ENCODE results near the gene RIPK4.

Gene RIPK4

DNA sequence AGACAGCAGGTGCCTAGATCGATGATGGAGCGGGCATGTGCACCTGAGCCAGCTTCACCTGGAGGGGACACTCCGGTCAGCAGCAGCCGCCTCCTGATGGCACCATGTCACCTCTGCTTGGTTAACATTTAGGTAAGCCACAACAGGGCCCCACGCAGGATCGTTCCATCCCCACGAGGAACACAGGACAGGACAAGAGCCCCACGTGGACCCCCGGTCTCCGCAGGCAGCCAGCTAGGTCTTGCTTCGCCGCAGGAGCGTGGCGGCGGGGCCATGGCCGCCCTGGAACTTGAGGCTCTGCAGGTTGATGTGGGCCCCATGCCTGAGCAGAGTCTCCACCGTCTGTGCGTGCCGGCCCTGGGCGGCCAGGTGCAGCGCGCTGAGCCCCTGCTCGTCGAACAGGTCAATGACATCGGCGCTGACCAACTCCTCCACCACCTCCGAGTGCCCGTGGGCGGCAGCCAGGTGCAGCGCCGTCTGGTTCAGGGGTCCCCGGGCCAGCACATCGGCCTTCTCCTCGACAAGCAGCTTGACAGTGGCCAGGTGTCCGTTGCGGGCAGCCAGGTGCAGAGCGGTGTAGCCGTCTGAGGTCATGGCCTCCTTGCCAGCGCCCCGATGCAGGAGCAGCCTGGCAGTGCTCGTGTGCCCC lies 26.1 kb downstream of the RIPK4 start:
- Histone ChIP-seq H2BK120ac (ENCODE audit: low read depth, low read length) (no peak overlapping the region), H4K8ac (ENCODE audit: low read depth, low read length) (no peak overlapping the region), H3K27ac (replicated peaks; ENCODE audit: low read length) (no peak overlapping the region), H3K27me3 (ENCODE audit: control insufficient read depth in 3 of 3, insufficient read depth in 3 of 3, low read depth in 1 of 3, low read length in 3 of 3) (no peaks in the 10 kb centered on the region), H2AK5ac (ENCODE audit: low read depth, low read length) (no peak overlapping the region), H3K14ac (ENCODE audit: low read length) (peak overlapping the region; percentile 77), H3K79me1 (ENCODE audit: low read depth, low read length) (no peaks in the 10 kb centered on the region), H2BK12ac (ENCODE audit: low read length) (peak overlapping the region; percentile 75), H3K18ac (ENCODE audit: low read length) (peak overlapping the region; percentile 39), H3K4me3 (ENCODE audit: low read length in 2 of 2) (peak overlapping the region in 1 of 2 donors; percentile 18), H3K4ac (ENCODE audit: low read length) (no peak overlapping the region), H3K4me2 (ENCODE audit: insufficient read depth, low read length, poor library complexity, severe bottlenecking) (no peak overlapping the region), H3K4me1 (ENCODE audit: control insufficient read depth in 2 of 2, insufficient read depth in 1 of 2, low read depth in 1 of 2, low read length in 2 of 2) (peaks cover 0 to 6% of the 10 kb centered on the region in 2 donors), H3K36me3 (replicated peaks in 1 of 2; ENCODE audit: control insufficient read depth in 2 of 2, insufficient read depth in 2 of 2, low read length in 2 of 2) (no peaks in the 10 kb centered on the region), H2BK15ac (ENCODE audit: low read length) (no peak overlapping the region), H3K9me3 (replicated peaks in 1 of 2; ENCODE audit: control insufficient read depth in 2 of 2, insufficient read depth in 1 of 2, low read depth in 1 of 2, low read length in 2 of 2) (peaks cover 6 to 8% of the 10 kb centered on the region in 2 donors), H4K91ac (ENCODE audit: low read depth, low read length, poor library complexity) (no peak overlapping the region), H2BK5ac (ENCODE audit: low read length) (no peak overlapping the region), H3K9ac (ENCODE audit: low read depth, low read length, poor library complexity) (peak overlapping the region; percentile 33), H2AFZ (ENCODE audit: low read length) (no peak overlapping the region), H3K23ac (ENCODE audit: low read depth, low read length, poor library complexity) (peak overlapping the region; percentile 77)
- no peak for DNase-seq (ENCODE audit: low spot score)
- WGBS, 2 donors (ENCODE audit: extremely low coverage in 2 of 2, insufficient read length in 2 of 2, insufficient replicate concordance in 1 of 2): no CpG with 5 or more reads among the region's 41 CpGs

DNA sequence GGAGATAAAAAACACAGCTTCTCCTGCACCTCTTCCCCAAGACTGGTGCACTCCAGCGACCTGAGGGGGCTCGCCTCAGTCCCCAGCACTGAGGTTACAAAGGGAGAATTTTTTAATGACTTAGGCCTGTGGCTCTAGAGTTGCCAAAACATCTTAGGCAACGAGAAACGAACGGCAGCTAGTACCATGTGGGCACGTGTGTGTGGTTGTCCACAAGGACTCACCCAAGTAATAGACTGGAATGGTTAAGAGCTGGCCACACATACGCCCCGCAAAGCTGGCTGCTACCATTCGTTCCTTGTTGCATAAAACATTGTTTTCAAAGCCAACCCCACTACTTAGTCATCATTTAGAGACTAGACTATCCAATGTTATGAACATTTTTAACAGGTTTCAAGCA lies 26.9 kb downstream of the RIPK4 start:
- H3K4me1 ChIP-seq (ENCODE audit: control insufficient read depth in 2 of 2, insufficient read depth in 1 of 2, low read depth in 1 of 2, low read length in 2 of 2): peaks cover 0 to 5% of the 10 kb centered on the region in 2 donors
- no peak overlapping the region for H4K91ac ChIP-seq (ENCODE audit: low read depth, low read length, poor library complexity)
- no peaks in the 10 kb centered on the region for H3K36me3 ChIP-seq (replicated peaks in 1 of 2; ENCODE audit: control insufficient read depth in 2 of 2, insufficient read depth in 2 of 2, low read length in 2 of 2)
- no peaks in the 10 kb centered on the region for H3K79me1 ChIP-seq (ENCODE audit: low read depth, low read length)
- no peak overlapping the region for H3K4ac ChIP-seq (ENCODE audit: low read length)
- no peak for DNase-seq (ENCODE audit: low spot score)
- H3K9ac ChIP-seq (ENCODE audit: low read depth, low read length, poor library complexity): no peak overlapping the region
- no peak overlapping the region for H2BK120ac ChIP-seq (ENCODE audit: low read depth, low read length)
- H2AK5ac ChIP-seq (ENCODE audit: low read depth, low read length): no peak overlapping the region
- H3K27ac ChIP-seq (replicated peaks; ENCODE audit: low read length): no peak overlapping the region
- no peak overlapping the region for H4K8ac ChIP-seq (ENCODE audit: low read depth, low read length)
- H3K27me3 ChIP-seq (ENCODE audit: control insufficient read depth in 3 of 3, insufficient read depth in 3 of 3, low read depth in 1 of 3, low read length in 3 of 3): no peaks in the 10 kb centered on the region
- H3K14ac ChIP-seq (ENCODE audit: low read length): no peak overlapping the region
- H3K18ac ChIP-seq (ENCODE audit: low read length): no peak overlapping the region
- no peak overlapping the region for H2BK15ac ChIP-seq (ENCODE audit: low read length)
- H2AFZ ChIP-seq (ENCODE audit: low read length): no peak overlapping the region
- no CpG with 5 or more reads among the region's 9 CpGs for WGBS, 2 donors (ENCODE audit: extremely low coverage in 2 of 2, insufficient read length in 2 of 2, insufficient replicate concordance in 1 of 2)
- H3K4me2 ChIP-seq (ENCODE audit: insufficient read depth, low read length, poor library complexity, severe bottlenecking): no peak overlapping the region
- no peak overlapping the region for H2BK5ac ChIP-seq (ENCODE audit: low read length)
- H2BK12ac ChIP-seq (ENCODE audit: low read length): no peak overlapping the region
- peaks cover 6 to 8% of the 10 kb centered on the region in 2 donors for H3K9me3 ChIP-seq (replicated peaks in 1 of 2; ENCODE audit: control insufficient read depth in 2 of 2, insufficient read depth in 1 of 2, low read depth in 1 of 2, low read length in 2 of 2)
- no peak overlapping the region for H3K4me3 ChIP-seq (ENCODE audit: low read length in 2 of 2)
- no peak overlapping the region for H3K23ac ChIP-seq (ENCODE audit: low read depth, low read length, poor library complexity)

DNA sequence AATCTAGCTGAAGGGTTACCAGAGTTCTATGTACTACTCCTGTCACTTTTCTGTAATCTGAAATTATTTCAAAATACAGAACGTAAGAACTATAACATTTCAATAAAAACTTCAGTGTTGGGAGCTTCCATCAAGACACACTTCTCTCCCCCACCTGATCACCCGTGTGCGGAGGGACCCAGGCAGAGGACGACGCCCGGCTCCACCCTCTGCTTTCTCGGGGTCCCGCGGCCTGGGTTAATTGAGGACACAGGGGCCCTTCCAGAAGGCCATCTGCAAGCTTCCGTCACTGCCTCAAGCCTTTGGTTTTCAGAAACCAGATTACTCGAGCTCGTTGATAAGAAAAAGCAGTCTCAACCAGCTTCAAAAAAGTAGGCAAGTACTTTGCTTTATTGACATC lies 27.8 kb downstream of the RIPK4 start:
- DNase-seq (ENCODE audit: low spot score): no peak
- Histone ChIP-seq H3K27me3 (ENCODE audit: control insufficient read depth in 3 of 3, insufficient read depth in 3 of 3, low read depth in 1 of 3, low read length in 3 of 3) (no peaks in the 10 kb centered on the region), H2AK5ac (ENCODE audit: low read depth, low read length) (no peak overlapping the region)

DNA sequence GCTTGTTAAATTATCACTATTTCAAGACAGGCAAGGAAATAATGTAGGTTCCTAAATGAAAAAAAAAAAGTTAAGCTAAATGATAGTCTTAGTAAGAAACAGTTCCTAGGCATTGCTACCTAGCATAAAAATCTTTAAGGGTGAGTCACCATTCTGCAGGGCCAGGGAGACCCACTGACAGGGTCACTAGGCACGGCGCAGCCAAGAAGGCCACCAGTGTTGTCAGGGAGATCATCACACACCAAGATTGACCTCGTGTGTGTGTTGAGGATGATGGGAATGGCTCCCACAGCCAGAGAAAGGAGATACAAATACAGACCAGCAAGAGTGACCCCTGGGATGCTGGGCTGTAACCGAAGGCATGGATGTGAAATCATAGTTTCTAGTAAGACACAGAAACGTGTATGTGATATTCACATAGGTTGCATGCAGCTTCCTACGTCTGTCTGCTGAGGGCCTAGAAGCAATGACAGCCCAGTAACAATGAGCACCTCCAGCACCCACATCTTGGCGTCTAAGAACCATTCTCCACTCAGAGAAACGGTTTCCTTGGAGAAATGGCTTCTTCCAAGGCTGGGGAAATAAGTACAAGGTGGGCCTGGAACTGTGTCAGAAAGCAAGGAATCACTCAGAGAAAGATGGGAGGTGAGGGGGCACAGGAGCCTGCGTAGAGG lies 29.1 kb downstream of the RIPK4 start:
- Histone ChIP-seq H2BK5ac (ENCODE audit: low read length) (no peak overlapping the region), H3K9ac (ENCODE audit: low read depth, low read length, poor library complexity) (no peak overlapping the region), H3K27ac (replicated peaks; ENCODE audit: low read length) (no peak overlapping the region), H2AK5ac (ENCODE audit: low read depth, low read length) (no peak overlapping the region), H3K4me3 (ENCODE audit: low read length in 2 of 2) (no peak overlapping the region), H2BK12ac (ENCODE audit: low read length) (no peak overlapping the region), H3K14ac (ENCODE audit: low read length) (no peak overlapping the region), H3K18ac (ENCODE audit: low read length) (no peak overlapping the region), H2BK120ac (ENCODE audit: low read depth, low read length) (no peak overlapping the region), H3K27me3 (ENCODE audit: control insufficient read depth in 3 of 3, insufficient read depth in 3 of 3, low read depth in 1 of 3, low read length in 3 of 3) (no peaks in the 10 kb centered on the region), H3K4me1 (ENCODE audit: control insufficient read depth in 2 of 2, insufficient read depth in 1 of 2, low read depth in 1 of 2, low read length in 2 of 2) (no peaks in the 10 kb centered on the region), H2BK15ac (ENCODE audit: low read length) (no peak overlapping the region), H3K79me1 (ENCODE audit: low read depth, low read length) (no peaks in the 10 kb centered on the region), H3K4ac (ENCODE audit: low read length) (no peak overlapping the region), H4K8ac (ENCODE audit: low read depth, low read length) (no peak overlapping the region), H4K91ac (ENCODE audit: low read depth, low read length, poor library complexity) (no peak overlapping the region), H2AFZ (ENCODE audit: low read length) (no peak overlapping the region), H3K9me3 (replicated peaks in 1 of 2; ENCODE audit: control insufficient read depth in 2 of 2, insufficient read depth in 1 of 2, low read depth in 1 of 2, low read length in 2 of 2) (peaks cover 6 to 8% of the 10 kb centered on the region in 2 donors), H3K36me3 (replicated peaks in 1 of 2; ENCODE audit: control insufficient read depth in 2 of 2, insufficient read depth in 2 of 2, low read length in 2 of 2) (no peaks in the 10 kb centered on the region), H3K4me2 (ENCODE audit: insufficient read depth, low read length, poor library complexity, severe bottlenecking) (no peak overlapping the region), H3K23ac (ENCODE audit: low read depth, low read length, poor library complexity) (no peak overlapping the region)
- no peak for DNase-seq (ENCODE audit: low spot score)
- no CpG with 5 or more reads among the region's 9 CpGs for WGBS, 2 donors (ENCODE audit: extremely low coverage in 2 of 2, insufficient read length in 2 of 2, insufficient replicate concordance in 1 of 2)

More for the DNA sequence above, 27.8 kb downstream of the RIPK4 start:
- H3K27ac ChIP-seq (replicated peaks; ENCODE audit: low read length): no peak overlapping the region
- no peak overlapping the region for H2BK5ac ChIP-seq (ENCODE audit: low read length)
- no peak overlapping the region for H3K9ac ChIP-seq (ENCODE audit: low read depth, low read length, poor library complexity)
- no peak overlapping the region for H2AFZ ChIP-seq (ENCODE audit: low read length)
- no peak overlapping the region for H3K4me3 ChIP-seq (ENCODE audit: low read length in 2 of 2)
- no peaks in the 10 kb centered on the region for H3K4me1 ChIP-seq (ENCODE audit: control insufficient read depth in 2 of 2, insufficient read depth in 1 of 2, low read depth in 1 of 2, low read length in 2 of 2)
- H3K14ac ChIP-seq (ENCODE audit: low read length): no peak overlapping the region
- no peak overlapping the region for H4K91ac ChIP-seq (ENCODE audit: low read depth, low read length, poor library complexity)
- H4K8ac ChIP-seq (ENCODE audit: low read depth, low read length): no peak overlapping the region
- H3K4me2 ChIP-seq (ENCODE audit: insufficient read depth, low read length, poor library complexity, severe bottlenecking): no peak overlapping the region
- H2BK12ac ChIP-seq (ENCODE audit: low read length): no peak overlapping the region
- H3K4ac ChIP-seq (ENCODE audit: low read length): no peak overlapping the region
- H3K18ac ChIP-seq (ENCODE audit: low read length): no peak overlapping the region
- no peak overlapping the region for H2BK120ac ChIP-seq (ENCODE audit: low read depth, low read length)
- H3K23ac ChIP-seq (ENCODE audit: low read depth, low read length, poor library complexity): no peak overlapping the region
- peaks cover 6 to 8% of the 10 kb centered on the region in 2 donors for H3K9me3 ChIP-seq (replicated peaks in 1 of 2; ENCODE audit: control insufficient read depth in 2 of 2, insufficient read depth in 1 of 2, low read depth in 1 of 2, low read length in 2 of 2)
- no CpG with 5 or more reads among the region's 12 CpGs for WGBS, 2 donors (ENCODE audit: extremely low coverage in 2 of 2, insufficient read length in 2 of 2, insufficient replicate concordance in 1 of 2)
- H2BK15ac ChIP-seq (ENCODE audit: low read length): no peak overlapping the region
- H3K36me3 ChIP-seq (replicated peaks in 1 of 2; ENCODE audit: control insufficient read depth in 2 of 2, insufficient read depth in 2 of 2, low read length in 2 of 2): no peaks in the 10 kb centered on the region
- no peaks in the 10 kb centered on the region for H3K79me1 ChIP-seq (ENCODE audit: low read depth, low read length)
